ENCODE results near the gene SH3D19.
"Not testable (repeated sequence)": the region's sequence is repeated elsewhere in the genome, so short reads cannot be mapped to it uniquely, and the experiment has no call there.

The SH3D19 gene

DNA sequence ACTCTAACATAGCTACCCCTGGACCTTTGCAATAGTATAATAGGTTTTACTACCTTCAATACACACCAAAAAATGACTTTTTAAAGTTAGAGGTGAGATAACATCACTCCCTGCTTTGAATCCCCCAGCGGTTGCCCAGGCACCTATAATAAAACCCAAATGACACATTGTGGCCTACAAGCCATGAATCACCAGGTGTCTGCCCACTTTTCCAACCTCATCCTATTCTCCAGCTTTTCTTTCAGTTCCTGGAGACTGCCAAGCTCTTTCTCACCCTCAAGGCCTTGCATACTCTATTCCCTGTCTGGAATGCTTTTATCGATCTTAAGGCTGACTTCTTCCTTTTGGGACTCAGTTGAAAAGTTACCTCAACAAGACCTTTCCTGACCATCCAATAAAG lies 64.9 kb downstream of the SH3D19 start:
- Histone ChIP-seq H3K36me3 (ENCODE audit: insufficient read depth) (no peaks in the 10 kb centered on the region), H3K27ac (no peak overlapping the region), H4K20me1 (ENCODE audit: insufficient read depth) (no peaks in the 10 kb centered on the region), H2AFZ (ENCODE audit: low read depth) (no peak overlapping the region), H3K4me2 (no peak overlapping the region), H3K79me2 (ENCODE audit: insufficient read depth, low read depth) (no peaks in the 10 kb centered on the region), H3K27me3 (ENCODE audit: insufficient read depth, low read depth) (no peaks in the 10 kb centered on the region), H3K4me1 (ENCODE audit: low read depth, poor library complexity, severe bottlenecking) (no peaks in the 10 kb centered on the region), H3K9ac (no peak overlapping the region), H3K4me3 (IDR thresholded peaks at IDR 0.05; ENCODE audit: insufficient read depth, low read depth, low read length) (no peak overlapping the region)
- TF ChIP-seq, protein P1, sequence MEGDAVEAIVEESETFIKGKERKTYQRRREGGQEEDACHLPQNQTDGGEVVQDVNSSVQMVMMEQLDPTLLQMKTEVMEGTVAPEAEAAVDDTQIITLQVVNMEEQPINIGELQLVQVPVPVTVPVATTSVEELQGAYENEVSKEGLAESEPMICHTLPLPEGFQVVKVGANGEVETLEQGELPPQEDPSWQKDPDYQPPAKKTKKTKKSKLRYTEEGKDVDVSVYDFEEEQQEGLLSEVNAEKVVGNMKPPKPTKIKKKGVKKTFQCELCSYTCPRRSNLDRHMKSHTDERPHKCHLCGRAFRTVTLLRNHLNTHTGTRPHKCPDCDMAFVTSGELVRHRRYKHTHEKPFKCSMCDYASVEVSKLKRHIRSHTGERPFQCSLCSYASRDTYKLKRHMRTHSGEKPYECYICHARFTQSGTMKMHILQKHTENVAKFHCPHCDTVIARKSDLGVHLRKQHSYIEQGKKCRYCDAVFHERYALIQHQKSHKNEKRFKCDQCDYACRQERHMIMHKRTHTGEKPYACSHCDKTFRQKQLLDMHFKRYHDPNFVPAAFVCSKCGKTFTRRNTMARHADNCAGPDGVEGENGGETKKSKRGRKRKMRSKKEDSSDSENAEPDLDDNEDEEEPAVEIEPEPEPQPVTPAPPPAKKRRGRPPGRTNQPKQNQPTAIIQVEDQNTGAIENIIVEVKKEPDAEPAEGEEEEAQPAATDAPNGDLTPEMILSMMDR (conservative IDR thresholded peaks at IDR 0.05; ENCODE audit: low read depth, low read length), result no peak

DNA sequence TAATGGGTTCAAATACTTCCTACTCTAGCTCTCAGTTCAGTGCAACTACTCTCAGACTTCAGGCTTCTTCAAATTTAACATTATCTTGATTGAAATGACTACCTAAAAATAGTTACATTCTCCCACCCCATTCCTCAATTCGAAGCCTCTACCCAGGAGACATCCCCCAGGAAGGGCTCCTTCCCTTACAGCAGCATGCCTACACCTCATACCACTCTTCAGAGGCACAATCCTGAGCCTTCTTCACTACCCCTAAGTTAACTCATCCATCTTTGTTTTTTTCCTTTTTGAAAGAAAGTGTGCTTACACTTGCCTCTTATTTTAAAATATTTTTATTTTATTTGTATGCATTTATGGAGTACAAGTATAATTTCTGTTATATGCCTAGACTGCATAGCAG lies 65.7 kb downstream of the SH3D19 start:
- H2AFZ ChIP-seq (ENCODE audit: low read depth), result no peak overlapping the region
- no peak overlapping the region for H3K9ac ChIP-seq
- no peaks in the 10 kb centered on the region for H3K27me3 ChIP-seq (ENCODE audit: insufficient read depth, low read depth)
- no peaks in the 10 kb centered on the region for H3K4me1 ChIP-seq (ENCODE audit: low read depth, poor library complexity, severe bottlenecking)
- H3K4me2 ChIP-seq, result no peak overlapping the region
- H4K20me1 ChIP-seq (ENCODE audit: insufficient read depth), result no peaks in the 10 kb centered on the region
- TF ChIP-seq, protein P1 (conservative IDR thresholded peaks at IDR 0.05; ENCODE audit: low read depth, low read length), result no peak
- no peaks in the 10 kb centered on the region for H3K79me2 ChIP-seq (ENCODE audit: insufficient read depth, low read depth)
- H3K27ac ChIP-seq, result no peak overlapping the region
- no peak overlapping the region for H3K4me3 ChIP-seq (IDR thresholded peaks at IDR 0.05; ENCODE audit: insufficient read depth, low read depth, low read length)
- no peaks in the 10 kb centered on the region for H3K36me3 ChIP-seq (ENCODE audit: insufficient read depth)

DNA sequence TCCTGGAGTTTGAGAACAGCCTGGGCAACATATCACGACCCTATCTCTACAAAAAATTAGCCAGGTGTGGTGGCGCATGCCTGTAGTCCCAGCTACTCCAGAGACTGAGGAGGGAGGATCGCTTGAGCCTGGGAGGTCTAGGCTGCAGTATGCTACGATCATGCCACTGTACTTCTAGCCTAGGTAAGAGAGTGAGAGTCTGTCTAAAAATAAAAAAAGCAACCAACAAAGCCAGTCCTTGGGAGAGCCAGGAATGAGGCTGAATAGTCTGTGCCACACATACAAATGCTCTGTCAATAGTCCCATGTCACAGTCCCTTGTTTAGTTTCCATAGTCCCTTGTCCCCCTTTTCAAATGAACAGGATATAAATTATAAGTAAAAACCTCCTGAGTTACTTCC lies 67.7 kb downstream of the SH3D19 start:
- H3K27ac ChIP-seq, result no peak overlapping the region
- no peak overlapping the region for H3K9ac ChIP-seq
- no peaks in the 10 kb centered on the region for H3K79me2 ChIP-seq (ENCODE audit: insufficient read depth, low read depth)
- H4K20me1 ChIP-seq (ENCODE audit: insufficient read depth), result no peaks in the 10 kb centered on the region
- H2AFZ ChIP-seq (ENCODE audit: low read depth), result no peak overlapping the region
- H3K27me3 ChIP-seq (ENCODE audit: insufficient read depth, low read depth), result no peaks in the 10 kb centered on the region
- H3K4me3 ChIP-seq (IDR thresholded peaks at IDR 0.05; ENCODE audit: insufficient read depth, low read depth, low read length), result no peak overlapping the region
- H3K36me3 ChIP-seq (ENCODE audit: insufficient read depth), result no peaks in the 10 kb centered on the region
- H3K4me1 ChIP-seq (ENCODE audit: low read depth, poor library complexity, severe bottlenecking), result no peaks in the 10 kb centered on the region
- TF ChIP-seq, protein P1 (conservative IDR thresholded peaks at IDR 0.05; ENCODE audit: low read depth, low read length), result no peak
- H3K4me2 ChIP-seq, result no peak overlapping the region

DNA sequence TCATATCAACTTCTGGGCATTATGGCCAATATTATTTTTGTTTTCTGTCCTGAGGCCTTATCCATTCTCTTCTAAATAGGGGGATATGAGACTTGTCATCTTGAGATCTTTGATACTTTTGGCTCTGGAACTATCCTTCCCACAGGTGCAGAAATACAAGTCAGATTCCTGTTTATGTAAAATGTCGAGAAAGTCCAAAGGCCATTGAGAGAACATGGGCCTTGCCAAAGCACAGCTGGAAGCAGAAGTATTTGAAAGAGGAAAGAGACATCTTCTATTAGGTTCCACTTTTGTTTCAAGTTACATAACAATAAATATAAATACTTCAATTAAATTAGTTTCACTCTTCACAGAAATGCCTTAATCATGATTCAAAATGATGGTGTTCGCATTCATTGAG lies 69.3 kb downstream of the SH3D19 start:
- H3K27ac ChIP-seq, result no peak overlapping the region
- no peak overlapping the region for H3K4me3 ChIP-seq (IDR thresholded peaks at IDR 0.05; ENCODE audit: insufficient read depth, low read depth, low read length)
- no peaks in the 10 kb centered on the region for H3K79me2 ChIP-seq (ENCODE audit: insufficient read depth, low read depth)
- TF ChIP-seq, protein P1 (conservative IDR thresholded peaks at IDR 0.05; ENCODE audit: low read depth, low read length), result no peak
- H2AFZ ChIP-seq (ENCODE audit: low read depth), result no peak overlapping the region
- no peaks in the 10 kb centered on the region for H4K20me1 ChIP-seq (ENCODE audit: insufficient read depth)
- H3K9ac ChIP-seq, result no peak overlapping the region
- no peaks in the 10 kb centered on the region for H3K27me3 ChIP-seq (ENCODE audit: insufficient read depth, low read depth)
- H3K4me2 ChIP-seq, result no peak overlapping the region
- H3K4me1 ChIP-seq (ENCODE audit: low read depth, poor library complexity, severe bottlenecking), result no peaks in the 10 kb centered on the region
- no peaks in the 10 kb centered on the region for H3K36me3 ChIP-seq (ENCODE audit: insufficient read depth)

DNA sequence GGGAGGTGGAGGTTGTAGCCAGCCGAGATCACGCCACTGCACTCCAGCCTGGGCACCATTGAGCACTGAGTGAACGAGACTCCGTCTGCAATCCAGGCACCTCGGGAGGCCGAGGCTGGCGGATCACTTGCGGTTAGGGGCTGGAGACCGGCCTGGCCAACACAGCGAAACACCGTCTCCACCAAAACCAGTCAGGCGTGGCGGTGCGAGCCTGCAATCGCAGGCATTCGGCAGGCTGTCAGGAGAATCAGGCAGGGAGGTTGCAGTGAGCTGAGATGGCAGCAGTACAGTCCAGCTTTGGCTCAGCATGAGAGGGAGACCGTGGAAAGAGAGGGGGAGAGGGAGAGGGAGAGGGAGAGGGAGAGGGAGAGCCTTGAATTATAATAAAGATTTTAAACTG lies 69.7 kb downstream of the SH3D19 start:
- not testable (repeated sequence) for H3K27me3 ChIP-seq (ENCODE audit: insufficient read depth, low read depth); H3K4me2 ChIP-seq; H3K4me3 ChIP-seq (IDR thresholded peaks at IDR 0.05; ENCODE audit: insufficient read depth, low read depth, low read length); H3K4me1 ChIP-seq (ENCODE audit: low read depth, poor library complexity, severe bottlenecking); H3K79me2 ChIP-seq (ENCODE audit: insufficient read depth, low read depth); H3K36me3 ChIP-seq (ENCODE audit: insufficient read depth); H2AFZ ChIP-seq (ENCODE audit: low read depth); H3K9ac ChIP-seq; H4K20me1 ChIP-seq (ENCODE audit: insufficient read depth); H3K27ac ChIP-seq

DNA sequence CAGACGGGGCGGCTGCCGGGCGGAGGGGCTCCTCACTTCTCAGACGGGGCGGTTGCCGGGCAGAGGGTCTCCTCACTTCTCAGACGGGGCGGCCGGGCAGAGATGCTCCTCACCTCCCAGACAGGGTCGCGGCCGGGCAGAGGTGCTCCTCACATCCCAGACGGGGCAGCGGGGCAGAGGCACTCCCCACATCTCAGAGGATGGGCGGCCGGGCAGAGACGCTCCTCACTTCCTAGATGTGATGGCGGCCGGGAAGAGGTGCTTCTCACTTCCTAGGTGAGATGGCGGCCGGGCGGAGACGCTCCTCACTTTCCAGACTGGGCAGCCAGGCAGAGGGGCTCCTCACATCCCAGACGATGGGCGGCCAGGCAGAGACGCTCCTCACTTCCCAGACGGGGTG lies 70.2 kb downstream of the SH3D19 start:
- not testable (repeated sequence) for H3K4me3 ChIP-seq (IDR thresholded peaks at IDR 0.05; ENCODE audit: insufficient read depth, low read depth, low read length); H4K20me1 ChIP-seq (ENCODE audit: insufficient read depth); H3K4me1 ChIP-seq (ENCODE audit: low read depth, poor library complexity, severe bottlenecking); H3K9ac ChIP-seq; H3K79me2 ChIP-seq (ENCODE audit: insufficient read depth, low read depth); H3K36me3 ChIP-seq (ENCODE audit: insufficient read depth); H3K27me3 ChIP-seq (ENCODE audit: insufficient read depth, low read depth); H3K4me2 ChIP-seq; H2AFZ ChIP-seq (ENCODE audit: low read depth); H3K27ac ChIP-seq

Data from KMS-11 (cell line).